ENCODE measurements around the gene SDF4. TPM values are rescaled to one million over a fixed set of nuclear protein-coding genes. Genes with fewer than 3 reads are reported as not detected.

SDF4 gene
- total and polyA plus RNA-seq, 2 of the 8 experiments (the other 6 are each of a cell fraction or from before 2014, with no cell fraction given): 45.5 to 75.6 TPM

- 69% methylated on average over 3 of the region's 11 CpGs; no CpG with 5 or more reads in 1 of the 2 experiments for WGBS, 2 experiments (ENCODE audit: extremely low coverage in 1 of 2, insufficient coverage in 1 of 2, insufficient read length in 1 of 2, insufficient replicate concordance in 2 of 2, low coverage in 1 of 2, low lambda C conversion rate in 2 of 2, missing lambda C conversion rate in 1 of 2)
- Histone ChIP-seq H4K5ac (ENCODE audit: insufficient read length, low read depth, low read length) (no peak overlapping the region), H3K56ac (replicated peaks; ENCODE audit: insufficient read length, low read depth, low read length) (no peak overlapping the region), H3K79me1 (ENCODE audit: low read depth, low read length) (no peaks in the 10 kb centered on the region), H3K79me2 (ENCODE audit: control insufficient read depth in 1 of 2, insufficient read depth in 2 of 2, low read length in 2 of 2) (no peaks in the 10 kb centered on the region), H2BK120ac (replicated peaks; ENCODE audit: low read depth, low read length) (no peak overlapping the region), H3K4me1 (replicated peaks in 1 of 4; ENCODE audit: control insufficient read depth in 3 of 4, insufficient read depth in 4 of 4, low read length in 3 of 4) (peaks cover 0 to 6% (median 2%) of the 10 kb centered on the region in 4 experiments; a peak in 2 of 7 replicates), H2BK12ac (ENCODE audit: low read depth, low read length) (no peak overlapping the region), H3K4me3 (ENCODE audit: extremely low read depth in 1 of 4, insufficient read depth in 2 of 4, low read depth in 3 of 4, low read length in 4 of 4) (no peak overlapping the region), H3K9ac (replicated peaks in 1 of 4; ENCODE audit: extremely low read depth in 1 of 4, low read depth in 3 of 4, low read length in 3 of 4) (no peak overlapping the region), H3K4ac (replicated peaks; ENCODE audit: insufficient read length, low read depth, low read length) (no peak overlapping the region), H4K8ac (ENCODE audit: extremely low read depth, insufficient read depth, low read length) (no peak overlapping the region), H3K23ac (ENCODE audit: insufficient read length) (no peak overlapping the region), H2BK20ac (ENCODE audit: low read length) (no peak overlapping the region), H2BK15ac (ENCODE audit: low read length) (no peak overlapping the region), H2AFZ (ENCODE audit: low read length) (no peak overlapping the region), H3K14ac (ENCODE audit: insufficient read length) (no peak overlapping the region), H3K27ac (ENCODE audit: low read depth, low read length) (no peak overlapping the region), H4K20me1 (replicated peaks in 1 of 2; ENCODE audit: control insufficient read depth in 1 of 2, insufficient read depth in 2 of 2, low read length in 2 of 2) (peaks cover 4% of the 10 kb centered on the region in 2 experiments), H3K4me2 (ENCODE audit: insufficient read depth in 1 of 2, low read depth in 2 of 2, low read length in 2 of 2) (no peak overlapping the region), H3K9me3 (ENCODE audit: insufficient read depth in 2 of 2, low read depth in 1 of 2, low read length in 1 of 2) (no peaks in the 10 kb centered on the region), H4K91ac (replicated peaks; ENCODE audit: insufficient read length, low read length) (no peak overlapping the region), H3K18ac (ENCODE audit: extremely low read depth, low read length) (no peak overlapping the region), H3K36me3 (ENCODE audit: control insufficient read depth in 2 of 4, insufficient read depth in 4 of 4, low read length in 3 of 4) (no peaks in the 10 kb centered on the region), H2BK5ac (ENCODE audit: low read depth, low read length) (no peak overlapping the region), H2AK5ac (ENCODE audit: low read depth, low read length) (no peak overlapping the region), H3K27me3 (replicated peaks in 1 of 4; ENCODE audit: control insufficient read depth in 3 of 4, extremely low read depth in 1 of 4, insufficient read depth in 3 of 4, low read length in 3 of 4) (no peaks in the 10 kb centered on the region; a peak in 2 of 7 replicates), H3K23me2 (ENCODE audit: low read depth, low read length) (no peaks in the 10 kb centered on the region)
- ChIA-PET POLR2A (ENCODE audit: partially characterized antibody) (interaction anchor here (1.3 to 2.4 kb wide), 2 partner anchors 9 to 161 kb away, joined by 3 to 12 read pairs; partner anchors contain the start of genes B3GALT6 and SDF4), CTCF (ENCODE audit: partially characterized antibody) (interaction anchor here (1.1 to 1.2 kb wide), 3 partner anchors 18 to 50 kb away, joined by 3 to 4 read pairs (median 3); no protein-coding TSS in a partner anchor)
- FAIRE-seq (no peak), DNase-seq (ENCODE audit: low read depth in 1 of 2, low spot score in 2 of 2) (no peak)
- TF ChIP-seq CBX8 (IDR thresholded peaks at IDR 0.05; ENCODE audit: borderline replicate concordance, low read depth, low read length) (no peak), POU5F1 (IDR thresholded peaks at IDR 0.05; ENCODE audit: low read depth, low read length) (no peak), TEAD4 (IDR thresholded peaks at IDR 0.05; ENCODE audit: low read depth, low read length) (no peak), EGR1 (IDR thresholded peaks at IDR 0.05; ENCODE audit: borderline replicate concordance, low read depth, low read length) (no peak), ATF3 (IDR thresholded peaks at IDR 0.05; ENCODE audit: insufficient read depth, low read depth, low read length) (no peak), FOSL1 (IDR thresholded peaks at IDR 0.05; ENCODE audit: insufficient read depth, low read depth, low read length) (no peak), JUND (IDR thresholded peaks at IDR 0.05; ENCODE audit: low read length) (no peak), SIX5 (IDR thresholded peaks at IDR 0.05; ENCODE audit: low read depth, low read length) (no peak), ATF2 (IDR thresholded peaks at IDR 0.05; ENCODE audit: low read length) (no peak), SIN3A (conservative IDR thresholded peaks at IDR 0.05 in 1 of 2, IDR thresholded peaks at IDR 0.05 in 1 of 2; ENCODE audit: low read depth in 1 of 2, low read length in 2 of 2) (no peak), YY1 (IDR thresholded peaks at IDR 0.05; ENCODE audit: low read depth, low read length) (no peak), EP300 (IDR thresholded peaks at IDR 0.05; ENCODE audit: borderline replicate concordance in 1 of 2, low read depth in 2 of 2, low read length in 2 of 2) (no peak)
These were observed 8.5 kb upstream of the SDF4 start for GRCh38 chr1:1240348-1240732.

All from H1 (cell line).